HCT116 (cell line): ENCODE measurements around the gene LYST. TPM values are rescaled to one million over a fixed set of nuclear protein-coding genes. Genes with fewer than 3 reads are reported as not detected.

Experiments used
- ATAC-seq: fragments of 200-7000 bp; cut with Tn5 transposase; 2 replicates; pipeline ENCODE4 v1.9.1; 2020; ENCODE audit warnings: mild to moderate bottlenecking, moderate library complexity
- BruUV-seq: library from RNA; stranded (reverse); fragments of 400-500 nt; replicated peaks from 2 replicates; lab custom pipeline; 2021; lab: Mats Ljungman, UMichigan
- CTCF ChIA-PET: fragments of 300-600 bp; sonication (Branson Sonifier 250); formaldehyde crosslinking; loops from one replicate; lab custom pipeline; 2021; ENCODE audit warnings: antibody characterized with exemption; lab: Charles Lee
- POLR2A ChIA-PET: fragments of 300-600, 350-600 bp; sonication (Branson Sonifier 250); formaldehyde crosslinking; loops from one replicate; lab custom pipeline; 2021; ENCODE audit warnings: antibody characterized with exemption; lab: Charles Lee
- RAD21 ChIA-PET, 2 experiments: fragments of 300-600 bp; sonication (Branson Sonifier 250); formaldehyde crosslinking; loops; one replicate each; lab custom pipeline; 2023; ENCODE audit warnings: low total read pairs in 2 of 2; ENCODE audit not compliant: uncharacterized antibody in 2 of 2, unreplicated experiment in 2 of 2, low non-redundant PET in 1 of 2; lab: Charles Lee
- DNase-seq: peaks from one replicate; pipeline ENCODE4 v3.0.0-alpha.2; 2010; ENCODE audit warnings: low read depth, low spot score
- H2AFZ ChIP-seq: fragments of 200-600 bp; shearing (Covaris generic), sonication (generic); 2 replicates; pipeline ENCODE4 v1.6.1; 2017; ENCODE audit warnings: low read depth, mixed run types, mixed read lengths, antibody characterized with exemption, low read length; ENCODE audit not compliant: poor library complexity, severe bottlenecking
- H3K27ac ChIP-seq: 2 replicates; pipeline ENCODE4 v1.5.1; 2012; ENCODE audit warnings: low read depth, low read length
- H3K27me3 ChIP-seq: fragments of 200-600 bp; sonication (generic); 2 replicates; pipeline ENCODE4 v1.6.1; 2016; ENCODE audit warnings: mixed run types, low read length, mixed read lengths; ENCODE audit not compliant: insufficient read depth
- H3K36me3 ChIP-seq, 2 experiments: fragments of 200-500 bp in 1 of 2; fragments of 200-600 bp in 1 of 2; sonication (Bioruptor generic) in 1 of 2; sonication (generic) in 1 of 2; 2 replicates each; pipeline versions ENCODE4 v1.5.1 to v1.6.1; 2014 to 2016; ENCODE audit warnings: low read length in 2 of 2, inconsistent platforms in 1 of 2, mixed read lengths in 1 of 2, mixed run types in 1 of 2; ENCODE audit not compliant: insufficient read depth in 2 of 2, control insufficient read depth in 1 of 2
- H3K4me1 ChIP-seq, 2 experiments: fragments of 200-600 bp in 1 of 2; sonication (generic) in 1 of 2; 2 replicates each; pipeline versions ENCODE4 v1.5.1 to v1.6.1; 2012 to 2017; ENCODE audit warnings: low read length in 2 of 2, inconsistent platforms in 1 of 2, mild to moderate bottlenecking in 1 of 2, mixed read lengths in 1 of 2, mixed run types in 1 of 2, moderate library complexity in 1 of 2; ENCODE audit not compliant: insufficient read depth in 2 of 2, control insufficient read depth in 1 of 2
- H3K4me2 ChIP-seq: fragments of 200-600 bp; sonication (generic); 2 replicates; pipeline ENCODE4 v1.6.1; 2017; ENCODE audit warnings: mixed run types, low read length, mixed read lengths
- H3K4me3 ChIP-seq, 2 experiments: fragments of 200-600 bp in 1 of 2; sonication (generic) in 1 of 2; replicated peaks in 1 of 2; 2 replicates each; pipeline ENCODE4 v1.5.1; 2011 to 2016; ENCODE audit warnings: low read length in 2 of 2, control low read depth in 1 of 2, low read depth in 1 of 2, mild to moderate bottlenecking in 1 of 2, mixed read lengths in 1 of 2, mixed run types in 1 of 2
- H3K79me2 ChIP-seq: fragments of 200-600 bp; sonication (generic); 2 replicates; pipeline ENCODE4 v1.6.1; 2017; ENCODE audit warnings: mild to moderate bottlenecking, mixed run types, low read length, moderate library complexity, mixed read lengths; ENCODE audit not compliant: insufficient read depth
- H3K9ac ChIP-seq: fragments of 200-600 bp; sonication (generic); 2 replicates; pipeline ENCODE4 v1.6.1; 2016; ENCODE audit warnings: low read length, mixed read lengths
- H3K9me2 ChIP-seq: fragments of 200-600 bp; sonication (generic), shearing (Covaris generic); 2 replicates; pipeline ENCODE4 v1.6.1; 2017; ENCODE audit warnings: mixed run types, mild to moderate bottlenecking, moderate library complexity; ENCODE audit not compliant: insufficient read depth
- H3K9me3 ChIP-seq, 2 experiments: fragments of 200-500 bp in 1 of 2; fragments of 200-600 bp in 1 of 2; sonication (Bioruptor generic) in 1 of 2; sonication (generic) in 1 of 2; 2 replicates each; pipeline ENCODE4 v1.6.1; 2014 to 2017; ENCODE audit warnings: low read length in 2 of 2, mixed read lengths in 2 of 2, inconsistent platforms in 1 of 2, low read depth in 1 of 2, mild to moderate bottlenecking in 1 of 2, mixed run types in 1 of 2, moderate library complexity in 1 of 2; ENCODE audit not compliant: control insufficient read depth in 1 of 2, insufficient read depth in 1 of 2
- H4K20me1 ChIP-seq: fragments of 200-600 bp; sonication (generic), shearing (Covaris generic); 2 replicates; pipeline ENCODE4 v1.6.1; 2017; ENCODE audit warnings: mixed run types, mild to moderate bottlenecking, moderate library complexity; ENCODE audit not compliant: insufficient read depth
- CEBPB ChIP-seq: IDR thresholded peaks from 2 replicates; pipeline ENCODE4 v1.6.1; 2012; ENCODE audit warnings: low read depth
- CTCF ChIP-seq, 3 experiments: fragments of 200-600 bp in 1 of 3; sonication (generic) in 1 of 3; IDR thresholded peaks in 2 of 3; conservative IDR thresholded peaks in 1 of 3; 2 replicates each; pipeline ENCODE4 v1.5.1; 2012 to 2017; ENCODE audit warnings: low read depth in 2 of 3, low read length in 2 of 3, antibody characterized with exemption in 1 of 3, borderline replicate concordance in 1 of 3, control low read depth in 1 of 3, mild to moderate bottlenecking in 1 of 3, mixed read lengths in 1 of 3, mixed run types in 1 of 3, moderate library complexity in 1 of 3; ENCODE audit not compliant: insufficient read depth in 1 of 3
- EGR1 ChIP-seq: IDR thresholded peaks from 2 replicates; pipeline ENCODE4 v1.6.1; 2012; ENCODE audit warnings: low read depth
- EZH2 ChIP-seq: fragments of 200-600 bp; sonication (generic); IDR thresholded peaks from 2 replicates; pipeline ENCODE4 v1.6.1; 2017; ENCODE audit warnings: antibody characterized with exemption, mixed run types
- EZH2phosphoT487 ChIP-seq: fragments of 200-600 bp; IDR thresholded peaks from 2 replicates; pipeline ENCODE4 v1.6.1; 2018; ENCODE audit warnings: antibody characterized with exemption, borderline replicate concordance
- FOSL1 ChIP-seq: IDR thresholded peaks from 2 replicates; pipeline ENCODE4 v1.6.1; 2012; ENCODE audit warnings: low read depth
- JUND ChIP-seq: IDR thresholded peaks from 2 replicates; pipeline ENCODE4 v1.6.1; 2012
- MAX ChIP-seq: IDR thresholded peaks from 2 replicates; pipeline ENCODE4 v1.6.1; 2012
- POLR2AphosphoS5 ChIP-seq: IDR thresholded peaks from 2 replicates; pipeline ENCODE4 v1.6.1; 2011; ENCODE audit warnings: mild to moderate bottlenecking, low read depth, low read length, moderate library complexity
- RAD21 ChIP-seq: IDR thresholded peaks from 2 replicates; pipeline ENCODE4 v1.6.1; 2012; ENCODE audit warnings: low read depth, mild to moderate bottlenecking
- SIN3A ChIP-seq: IDR thresholded peaks from 2 replicates; pipeline ENCODE4 v1.6.1; 2012; ENCODE audit warnings: low read depth
- SP1 ChIP-seq: IDR thresholded peaks from 2 replicates; pipeline ENCODE4 v1.6.1; 2012; ENCODE audit warnings: low read depth
- TCF7L2 ChIP-seq: IDR thresholded peaks from 2 replicates; pipeline ENCODE4 v1.7.0; 2011; ENCODE audit warnings: borderline replicate concordance, inconsistent platforms; ENCODE audit not compliant: insufficient read depth, insufficient read length; ENCODE audit errors: extremely low read depth
- YY1 ChIP-seq: IDR thresholded peaks from 2 replicates; pipeline ENCODE4 v1.6.1; 2011; ENCODE audit warnings: low read length, low read depth, moderate library complexity, mild to moderate bottlenecking; ENCODE audit not compliant: insufficient replicate concordance; ENCODE audit errors: extremely low read depth
- ZBTB33 ChIP-seq: IDR thresholded peaks from 2 replicates; pipeline ENCODE4 v1.6.1; 2011; ENCODE audit warnings: mild to moderate bottlenecking, low read length, moderate library complexity; ENCODE audit not compliant: insufficient replicate concordance; ENCODE audit errors: extremely low read depth
- ZFX ChIP-seq: fragments of 450-650 bp; IDR thresholded peaks from 2 replicates; pipeline ENCODE4 v1.6.1; 2017
- intact Hi-C: fragments of 100-400 bp; cut with micrococcal nuclease; formaldehyde crosslinking; loops from 2 replicates; pipeline ENCODE4 v1.10.0; 2022
- total RNA-seq: library from RNA; stranded (reverse); gene quantifications from one replicate; pipeline ENCODE4 v1.2.1, GENCODE V29; 2021; ENCODE audit not compliant: unreplicated experiment
- TF ChIP-seq, protein P1 (sequence below): IDR thresholded peaks from 2 replicates; pipeline ENCODE4 v1.6.1; 2012; ENCODE audit warnings: low read depth
- TF ChIP-seq, protein P2 (sequence below): IDR thresholded peaks from 2 replicates; pipeline ENCODE4 v1.6.1; 2012

Gene LYST
- total RNA-seq, 1 experiment from 2014 or later: 6.6 TPM

DNA sequence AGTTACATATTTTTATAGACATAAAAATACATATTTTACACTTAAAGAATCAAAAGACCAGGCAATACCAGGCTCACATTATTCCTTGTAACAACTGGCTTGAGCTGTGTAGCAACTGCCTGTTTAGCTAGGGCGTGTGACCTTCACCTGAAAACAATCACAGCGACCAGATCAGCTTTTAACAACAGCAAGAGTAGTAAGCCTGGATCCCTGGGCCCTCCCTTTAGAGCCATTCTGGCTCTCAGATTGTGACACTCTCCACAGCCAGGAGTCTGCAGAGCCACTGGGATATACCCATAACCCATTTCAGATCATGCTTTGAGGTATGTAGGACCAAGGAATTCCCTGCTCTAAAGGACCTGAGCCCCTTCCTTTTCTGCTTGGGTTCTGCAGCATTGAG lies 187.7 kb downstream of the LYST start:
- Histone ChIP-seq H3K9me2 (no peaks in the 10 kb centered on the region), H3K4me1 (no peaks in the 10 kb centered on the region), H3K9ac (no peak overlapping the region), H3K4me3 (no peak overlapping the region), H3K27me3 (no peaks in the 10 kb centered on the region), H4K20me1 (no peaks in the 10 kb centered on the region), H3K27ac (no peak overlapping the region), H3K79me2 (no peaks in the 10 kb centered on the region), H3K36me3 (no peaks in the 10 kb centered on the region), H3K4me2 (no peak overlapping the region), H2AFZ (no peak overlapping the region)
- CTCF ChIA-PET: no interaction called here
- ATAC-seq (no peak), DNase-seq (no peak)
- RAD21 ChIA-PET: no interaction called here
- intact Hi-C loops: no loop called here
- BruUV-seq: no TSS peak
- TF ChIP-seq CEBPB (no peak), RAD21 (no peak), YY1 (no peak), JUND (no peak), ZFX (no peak), TCF7L2 (no peak), CTCF (IDR thresholded peaks at IDR 0.05 in 2 of 3, conservative IDR thresholded peaks at IDR 0.05 in 1 of 3; ENCODE audit: borderline replicate concordance in 1 of 3, insufficient read depth in 1 of 3, low read depth in 2 of 3, low read length in 2 of 3) (no peak), POLR2AphosphoS5 (no peak), ZBTB33 (no peak), SIN3A (no peak), EGR1 (no peak), MAX (no peak), SP1 (no peak), EZH2phosphoT487 (no peak), EZH2 (no peak), FOSL1 (no peak)
- TF ChIP-seq, protein P1, sequence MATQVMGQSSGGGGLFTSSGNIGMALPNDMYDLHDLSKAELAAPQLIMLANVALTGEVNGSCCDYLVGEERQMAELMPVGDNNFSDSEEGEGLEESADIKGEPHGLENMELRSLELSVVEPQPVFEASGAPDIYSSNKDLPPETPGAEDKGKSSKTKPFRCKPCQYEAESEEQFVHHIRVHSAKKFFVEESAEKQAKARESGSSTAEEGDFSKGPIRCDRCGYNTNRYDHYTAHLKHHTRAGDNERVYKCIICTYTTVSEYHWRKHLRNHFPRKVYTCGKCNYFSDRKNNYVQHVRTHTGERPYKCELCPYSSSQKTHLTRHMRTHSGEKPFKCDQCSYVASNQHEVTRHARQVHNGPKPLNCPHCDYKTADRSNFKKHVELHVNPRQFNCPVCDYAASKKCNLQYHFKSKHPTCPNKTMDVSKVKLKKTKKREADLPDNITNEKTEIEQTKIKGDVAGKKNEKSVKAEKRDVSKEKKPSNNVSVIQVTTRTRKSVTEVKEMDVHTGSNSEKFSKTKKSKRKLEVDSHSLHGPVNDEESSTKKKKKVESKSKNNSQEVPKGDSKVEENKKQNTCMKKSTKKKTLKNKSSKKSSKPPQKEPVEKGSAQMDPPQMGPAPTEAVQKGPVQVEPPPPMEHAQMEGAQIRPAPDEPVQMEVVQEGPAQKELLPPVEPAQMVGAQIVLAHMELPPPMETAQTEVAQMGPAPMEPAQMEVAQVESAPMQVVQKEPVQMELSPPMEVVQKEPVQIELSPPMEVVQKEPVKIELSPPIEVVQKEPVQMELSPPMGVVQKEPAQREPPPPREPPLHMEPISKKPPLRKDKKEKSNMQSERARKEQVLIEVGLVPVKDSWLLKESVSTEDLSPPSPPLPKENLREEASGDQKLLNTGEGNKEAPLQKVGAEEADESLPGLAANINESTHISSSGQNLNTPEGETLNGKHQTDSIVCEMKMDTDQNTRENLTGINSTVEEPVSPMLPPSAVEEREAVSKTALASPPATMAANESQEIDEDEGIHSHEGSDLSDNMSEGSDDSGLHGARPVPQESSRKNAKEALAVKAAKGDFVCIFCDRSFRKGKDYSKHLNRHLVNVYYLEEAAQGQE: no peak
- TF ChIP-seq, protein P2, sequence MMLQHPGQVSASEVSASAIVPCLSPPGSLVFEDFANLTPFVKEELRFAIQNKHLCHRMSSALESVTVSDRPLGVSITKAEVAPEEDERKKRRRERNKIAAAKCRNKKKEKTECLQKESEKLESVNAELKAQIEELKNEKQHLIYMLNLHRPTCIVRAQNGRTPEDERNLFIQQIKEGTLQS: no peak
- TF ChIP-seq, all 23 proteins: peak for 0
- 0 out of 4 replicates have a peak, but pooled peaks cover 0 to 6% of the 10 kb centered on the region in 2 experiments for H3K9me3 ChIP-seq
- POLR2A ChIA-PET: no interaction called here
